Activated naive CD8-positive, alpha-beta T cell (primary cell): Measurements from ENCODE around the gene LBHD2.

Experiments used
- H3K27ac Mint-ChIP-seq: one replicate; pipeline ENCODE4 v1.8.0; 2021; ENCODE audit warnings: mixed read lengths
- H3K27me3 Mint-ChIP-seq: one replicate; pipeline ENCODE4 v1.8.0; 2021; ENCODE audit warnings: mixed read lengths
- H3K36me3 Mint-ChIP-seq: one replicate; pipeline ENCODE4 v1.8.0; 2021; ENCODE audit warnings: mixed read lengths
- H3K4me1 Mint-ChIP-seq: one replicate; pipeline ENCODE4 v1.8.0; 2021; ENCODE audit warnings: low read depth, mixed read lengths
- H3K4me3 Mint-ChIP-seq: one replicate; pipeline ENCODE4 v1.8.0; 2021; ENCODE audit warnings: mild to moderate bottlenecking, mixed read lengths
- H3K9me3 Mint-ChIP-seq: one replicate; pipeline ENCODE4 v1.8.0; 2021; ENCODE audit warnings: low read depth, mixed read lengths

The LBHD2 gene

GRCh38 chr14:103094406-103095209, 10.6 kb downstream of the LBHD2 start, which contains the start of gene EXOC3L4:
Gene EXOC3L4 (plus strand): TSS chr14:103094725. CDS start chr14:103100220, 5,495 bp downstream.
- Mint-ChIP-seq H3K27ac (no peak within 1 kb of the TSS), H3K27me3 (no peaks in the 10 kb centered on the region), H3K9me3 (no peaks in the 10 kb centered on the region), H3K36me3 (no peaks in the 10 kb centered on the region), H3K4me1 (peaks cover 3% of the 10 kb centered on the region), H3K4me3 (no peak within 1 kb of the TSS)

GRCh38 chr14:103095210-103095778, 11.3 kb downstream of the LBHD2 start:
- H3K36me3 Mint-ChIP-seq, result no peaks in the 10 kb centered on the region
- no peaks in the 10 kb centered on the region for H3K9me3 Mint-ChIP-seq
- no peak overlapping the region for H3K4me3 Mint-ChIP-seq
- no peak overlapping the region for H3K27ac Mint-ChIP-seq
- H3K4me1 Mint-ChIP-seq, result peaks cover 3% of the 10 kb centered on the region
- no peaks in the 10 kb centered on the region for H3K27me3 Mint-ChIP-seq

- no peaks in the 10 kb centered on the region for H3K36me3 Mint-ChIP-seq
- no peak overlapping the region for H3K27ac Mint-ChIP-seq
- no peaks in the 10 kb centered on the region for H3K9me3 Mint-ChIP-seq
- H3K4me1 Mint-ChIP-seq, result no peaks in the 10 kb centered on the region
- H3K27me3 Mint-ChIP-seq, result peaks cover 2% of the 10 kb centered on the region
- H3K4me3 Mint-ChIP-seq, result no peak overlapping the region
These were observed 12.4 kb downstream of the LBHD2 start for GRCh38 chr14:103096387-103096786.

GRCh38 chr14:103097244-103097993, 13.4 kb downstream of the LBHD2 start:
- H3K4me1 Mint-ChIP-seq, result no peaks in the 10 kb centered on the region
- H3K36me3 Mint-ChIP-seq, result no peaks in the 10 kb centered on the region
- H3K27me3 Mint-ChIP-seq, result peaks cover 5% of the 10 kb centered on the region
- no peak overlapping the region for H3K4me3 Mint-ChIP-seq
- no peaks in the 10 kb centered on the region for H3K9me3 Mint-ChIP-seq
- no peak overlapping the region for H3K27ac Mint-ChIP-seq

GRCh38 chr14:103097994-103098957, 14.3 kb downstream of the LBHD2 start:
- Mint-ChIP-seq H3K9me3 (no peaks in the 10 kb centered on the region), H3K4me1 (no peaks in the 10 kb centered on the region), H3K27me3 (peaks cover 5% of the 10 kb centered on the region), H3K36me3 (no peaks in the 10 kb centered on the region), H3K27ac (no peak overlapping the region), H3K4me3 (no peak overlapping the region)

- Mint-ChIP-seq H3K36me3 (no peaks in the 10 kb centered on the region), H3K9me3 (no peaks in the 10 kb centered on the region), H3K4me3 (no peak overlapping the region), H3K27ac (no peak overlapping the region), H3K27me3 (peaks cover 9% of the 10 kb centered on the region), H3K4me1 (peaks cover 2% of the 10 kb centered on the region)
These were observed 15.2 kb downstream of the LBHD2 start for GRCh38 chr14:103099081-103099732.

GRCh38 chr14:103099733-103100280, 15.8 kb downstream of the LBHD2 start:
- Mint-ChIP-seq H3K27me3 (peaks cover 9% of the 10 kb centered on the region), H3K27ac (no peak overlapping the region), H3K36me3 (no peaks in the 10 kb centered on the region), H3K9me3 (no peaks in the 10 kb centered on the region), H3K4me3 (no peak overlapping the region), H3K4me1 (peaks cover 3% of the 10 kb centered on the region)

- Mint-ChIP-seq H3K4me1 (peaks cover 7% of the 10 kb centered on the region), H3K27me3 (peaks cover 13% of the 10 kb centered on the region), H3K4me3 (no peak overlapping the region), H3K36me3 (no peaks in the 10 kb centered on the region), H3K27ac (no peak overlapping the region), H3K9me3 (no peaks in the 10 kb centered on the region)
These were observed 16.5 kb downstream of the LBHD2 start for GRCh38 chr14:103100281-103101121.

GRCh38 chr14:103101257-103101962, 17.4 kb downstream of the LBHD2 start:
- Mint-ChIP-seq H3K36me3 (no peaks in the 10 kb centered on the region), H3K27ac (no peak overlapping the region), H3K9me3 (no peaks in the 10 kb centered on the region), H3K4me1 (peaks cover 9% of the 10 kb centered on the region), H3K27me3 (peaks cover 13% of the 10 kb centered on the region), H3K4me3 (no peak overlapping the region)

GRCh38 chr14:103101963-103102688, 18.1 kb downstream of the LBHD2 start:
- no peak overlapping the region for H3K4me3 Mint-ChIP-seq
- H3K27ac Mint-ChIP-seq, result no peak overlapping the region
- H3K4me1 Mint-ChIP-seq, result peaks cover 9% of the 10 kb centered on the region
- no peaks in the 10 kb centered on the region for H3K9me3 Mint-ChIP-seq
- H3K36me3 Mint-ChIP-seq, result no peaks in the 10 kb centered on the region
- H3K27me3 Mint-ChIP-seq, result peaks cover 13% of the 10 kb centered on the region

GRCh38 chr14:103102689-103103260, 18.8 kb downstream of the LBHD2 start:
- Mint-ChIP-seq H3K4me1 (peaks cover 9% of the 10 kb centered on the region), H3K27me3 (peaks cover 13% of the 10 kb centered on the region), H3K9me3 (no peaks in the 10 kb centered on the region), H3K4me3 (no peak overlapping the region), H3K27ac (no peak overlapping the region), H3K36me3 (no peaks in the 10 kb centered on the region)
